ENCODE results near the gene OS9.

Gene OS9

GRCh38 chr12:57754411-57755193 is 60.7 kb downstream of the OS9 start, which contains the start of gene MARCHF9:
Gene MARCHF9, plus strand, starts transcription at chr12:57755103. Its CDS starts 426 bp downstream, at chr12:57755529.
- peak; percentile 93 for DNase-seq

GRCh38 chr12:57755194-57755453 is 61.2 kb downstream of the OS9 start:
- no peak for DNase-seq

- peak; percentile 61 for DNase-seq
Measured at GRCh38 chr12:57755454-57756372, 61.8 kb downstream of the OS9 start.

GRCh38 chr12:57756406-57757341 is 62.7 kb downstream of the OS9 start:
- peak; percentile 80 for DNase-seq

GRCh38 chr12:57757771-57758170 is 63.8 kb downstream of the OS9 start:
- DNase-seq, result no peak

- DNase-seq, result no peak
Measured at GRCh38 chr12:57758552-57759359, 64.8 kb downstream of the OS9 start.

- DNase-seq, result peak; percentile 69
Measured at GRCh38 chr12:57759360-57759980, 65.5 kb downstream of the OS9 start.

- no peak for DNase-seq
Measured at GRCh38 chr12:57760347-57760982, 66.5 kb downstream of the OS9 start.

- no peak for DNase-seq
Measured at GRCh38 chr12:57761391-57761998, 67.6 kb downstream of the OS9 start.

- DNase-seq, result no peak
Measured at GRCh38 chr12:57762463-57762862, 68.5 kb downstream of the OS9 start.

GRCh38 chr12:57763881-57764661 is 70.1 kb downstream of the OS9 start:
- no peak for DNase-seq

- no peak for DNase-seq
Measured at GRCh38 chr12:57764662-57765002, 70.7 kb downstream of the OS9 start.

GRCh38 chr12:57765003-57765697 is 71.2 kb downstream of the OS9 start:
- DNase-seq, result peak; percentile 57

GRCh38 chr12:57765698-57766463 is 71.9 kb downstream of the OS9 start:
- DNase-seq, result no peak

- DNase-seq, result no peak
Measured at GRCh38 chr12:57766464-57767304, 72.8 kb downstream of the OS9 start, which contains the start of gene CYP27B1. Gene CYP27B1, minus strand, starts transcription at chr12:57767078. Its CDS starts 37 bp downstream, at chr12:57767041.

- no peak for DNase-seq
Measured at GRCh38 chr12:57767305-57767698, 73.4 kb downstream of the OS9 start.

- no peak for DNase-seq
Measured at GRCh38 chr12:57767876-57768275, 73.9 kb downstream of the OS9 start.

All from CD4-positive, alpha-beta T cell treated with Interleukin-12 subunit alpha and Interleukin-12 subunit beta, for 1 hour (primary cell).